Esophagus squamous epithelium (tissue), 5 donors: ENCODE results near the gene NPTXR. TPM values are rescaled to one million over a fixed set of nuclear protein-coding genes. Genes with fewer than 3 reads are reported as not detected.

Source experiments
- DNase-seq: peaks from one replicate; lab custom pipeline; 2025; lab: John Stamatoyannopoulos, UW
- H3K27ac ChIP-seq, 4 donors: fragments of 200-600 bp; sonication (generic); one replicate each; pipeline ENCODE4 v1.5.1; 2016 to 2019; ENCODE audit warnings: mild to moderate bottlenecking in 1 of 4
- H3K27me3 ChIP-seq, 4 donors: fragments of 200-600 bp; sonication (generic); 1 replicate in 3 of 4; 2 replicates in 1 of 4; pipeline versions ENCODE4 v1.5.1 to v1.6.0; 2017 to 2021; ENCODE audit warnings: antibody characterized with exemption in 1 of 4
- H3K36me3 ChIP-seq, 3 donors: fragments of 200-600 bp; sonication (generic); one replicate each; pipeline ENCODE4 v1.5.1; 2016 to 2019
- H3K4me1 ChIP-seq, 3 donors: fragments of 200-600 bp; sonication (generic); one replicate each; pipeline ENCODE4 v1.5.1; 2017 to 2019
- H3K4me3 ChIP-seq, 4 donors: fragments of 200-600 bp; sonication (generic); 1 replicate in 3 of 4; 2 replicates in 1 of 4; pipeline ENCODE4 v1.5.1; 2016 to 2019; ENCODE audit warnings: mild to moderate bottlenecking in 2 of 4, moderate library complexity in 1 of 4
- H3K9me3 ChIP-seq, 3 donors: fragments of 200-600 bp; sonication (generic); one replicate each; pipeline ENCODE4 v1.5.1; 2016 to 2019
- POLR2A ChIP-seq, 4 donors: fragments of 450-650 bp; IDR thresholded peaks; one replicate each; pipeline ENCODE4 v1.6.1; 2017; ENCODE audit warnings: antibody characterized with exemption in 4 of 4, mild to moderate bottlenecking in 4 of 4, moderate library complexity in 3 of 4
- WGBS, 2 donors: methylation state at CpG; one replicate each; pipeline ENCODE4 v1.1.5; 2018; 5-methylcytosine and 5-hydroxymethylcytosine counted together
- intact Hi-C: fragments of 100-400 bp; cut with DNase I; formaldehyde crosslinking; loops from one replicate; pipeline ENCODE4 v1.15.0; 2022
- total RNA-seq, 4 donors: library from RNA; depleted of rRNA; stranded (reverse); fragments of >200 nt; gene quantifications; one replicate each; pipeline ENCODE4 v1.1.0, GENCODE V29; 2016
- TF ChIP-seq, protein P1 (sequence below), 6 experiments: fragments of 450-650 bp in 4 of 6; fragments of 200-600 bp in 2 of 6; sonication (generic) in 2 of 6; IDR thresholded peaks; one replicate each; pipeline ENCODE4 v1.5.1; 2016 to 2019; ENCODE audit warnings: antibody characterized with exemption in 6 of 6, mild to moderate bottlenecking in 4 of 6, moderate library complexity in 4 of 6
- donor health status: DM: yes; HTN: yes; CAD: no.

NPTXR gene
- total RNA-seq, 4 donors from 2014 or later = 0.26 to 2.3 (median 0.63) TPM

DNA sequence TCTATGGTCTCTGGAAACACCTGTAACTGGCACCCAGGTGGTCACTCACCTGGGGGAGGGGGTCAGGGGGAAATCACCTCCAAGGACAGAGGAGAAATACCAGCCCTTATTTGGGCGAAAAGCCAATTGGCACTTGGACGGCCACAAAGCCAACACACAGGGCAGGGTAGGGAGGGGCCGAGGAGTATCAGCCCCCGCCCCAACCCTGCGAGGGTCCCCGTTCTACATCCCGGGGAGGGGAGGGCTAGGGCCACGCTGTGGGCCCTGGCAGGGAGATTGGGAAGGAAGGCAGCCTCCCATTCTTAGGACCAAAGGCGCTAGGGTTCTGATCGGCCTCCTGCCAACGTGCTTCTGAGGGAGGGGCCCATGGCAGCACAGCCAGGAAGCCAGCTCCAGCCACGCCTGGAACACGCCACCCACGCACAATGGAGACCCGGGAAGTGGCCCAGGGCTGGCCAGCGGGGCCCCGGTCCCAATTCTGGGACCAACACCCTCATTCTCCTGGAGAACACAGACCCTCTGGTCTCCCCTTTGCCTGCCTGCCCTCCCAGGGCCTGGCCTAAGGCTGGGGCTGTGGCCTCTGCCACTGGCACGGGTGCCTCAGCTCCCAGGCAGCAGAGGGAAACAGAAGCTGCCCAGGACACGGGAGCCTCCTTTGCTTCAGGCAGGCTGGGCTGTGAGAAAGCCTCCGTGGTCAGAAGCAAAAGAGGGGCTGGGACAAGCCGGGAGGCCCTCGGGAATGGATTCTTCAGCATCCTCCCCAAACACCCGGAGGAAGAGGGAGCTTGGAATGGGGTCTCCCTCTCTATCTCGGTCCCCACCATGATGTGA is 20.7 kb upstream of the NPTXR start:
- Histone ChIP-seq H3K4me1 (peaks cover 15 to 82% (median 45%) of the 10 kb centered on the region in 3 donors), H3K27me3 (peaks cover 0 to 5% (median 0%) of the 10 kb centered on the region in 4 donors), H3K27ac (peak overlapping the region; percentile 48 to 78 (median 70)), H3K4me3 (peak overlapping the region in 2 of 4 donors; percentile 10 to 36), H3K36me3 (peaks cover 0 to 30% (median 6%) of the 10 kb centered on the region in 3 donors), H3K9me3 (no peaks in the 10 kb centered on the region)
- WGBS, 2 donors = 46% methylated on average over 8 of the region's 24 CpGs; no CpG with 5 or more reads in 1 of the 2 donors
- intact Hi-C loops = loop anchor here (10.0 kb wide), 2 partner anchors 140 to 260 kb away; no protein-coding TSS in a partner anchor
- DNase-seq = no peak
- no peak for TF ChIP-seq POLR2A (IDR thresholded peaks at IDR 0.05)
- TF ChIP-seq, protein P1, sequence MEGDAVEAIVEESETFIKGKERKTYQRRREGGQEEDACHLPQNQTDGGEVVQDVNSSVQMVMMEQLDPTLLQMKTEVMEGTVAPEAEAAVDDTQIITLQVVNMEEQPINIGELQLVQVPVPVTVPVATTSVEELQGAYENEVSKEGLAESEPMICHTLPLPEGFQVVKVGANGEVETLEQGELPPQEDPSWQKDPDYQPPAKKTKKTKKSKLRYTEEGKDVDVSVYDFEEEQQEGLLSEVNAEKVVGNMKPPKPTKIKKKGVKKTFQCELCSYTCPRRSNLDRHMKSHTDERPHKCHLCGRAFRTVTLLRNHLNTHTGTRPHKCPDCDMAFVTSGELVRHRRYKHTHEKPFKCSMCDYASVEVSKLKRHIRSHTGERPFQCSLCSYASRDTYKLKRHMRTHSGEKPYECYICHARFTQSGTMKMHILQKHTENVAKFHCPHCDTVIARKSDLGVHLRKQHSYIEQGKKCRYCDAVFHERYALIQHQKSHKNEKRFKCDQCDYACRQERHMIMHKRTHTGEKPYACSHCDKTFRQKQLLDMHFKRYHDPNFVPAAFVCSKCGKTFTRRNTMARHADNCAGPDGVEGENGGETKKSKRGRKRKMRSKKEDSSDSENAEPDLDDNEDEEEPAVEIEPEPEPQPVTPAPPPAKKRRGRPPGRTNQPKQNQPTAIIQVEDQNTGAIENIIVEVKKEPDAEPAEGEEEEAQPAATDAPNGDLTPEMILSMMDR (IDR thresholded peaks at IDR 0.05) = no peak

DNA sequence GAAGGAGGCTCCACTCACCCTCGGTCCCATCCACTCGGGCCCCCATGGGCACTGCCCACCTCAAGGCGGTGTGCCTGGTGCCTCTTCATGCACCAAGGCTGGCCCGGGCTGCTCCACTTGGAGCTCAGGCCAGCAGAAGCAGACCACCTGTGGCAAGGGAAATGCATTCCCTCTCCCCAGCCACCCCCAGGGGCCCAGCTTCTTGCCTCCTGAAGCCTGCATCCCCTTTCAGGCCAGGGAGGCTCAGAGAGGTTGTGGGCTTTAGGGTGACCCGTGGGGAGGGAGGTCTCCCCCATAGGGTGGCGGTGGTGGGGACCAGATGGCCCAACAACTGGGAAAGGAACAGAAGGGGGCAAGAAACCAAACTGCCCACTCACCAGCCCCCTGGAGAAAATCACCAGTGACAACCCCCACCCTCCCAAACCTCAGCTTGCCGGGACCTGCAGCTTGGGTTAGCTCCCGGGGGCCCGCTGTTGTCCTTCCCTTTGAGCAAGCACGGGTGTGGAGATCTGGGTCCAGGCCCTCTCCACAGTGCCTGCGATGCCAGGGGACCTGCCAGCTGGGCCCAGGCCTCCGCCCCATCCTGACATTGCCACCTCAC is 19.8 kb upstream of the NPTXR start:
- no peak overlapping the region for H3K27ac ChIP-seq
- TF ChIP-seq, protein P1 (IDR thresholded peaks at IDR 0.05) = no peak
- no peak for TF ChIP-seq POLR2A (IDR thresholded peaks at IDR 0.05)
- H3K36me3 ChIP-seq = peaks cover 0 to 28% (median 6%) of the 10 kb centered on the region in 3 donors
- 56 to 62% methylated on average over 7 to 9 of the region's 12 CpGs for WGBS, 2 donors
- intact Hi-C loops = loop anchor here (10.0 kb wide), 2 partner anchors 141 to 261 kb away; no protein-coding TSS in a partner anchor
- no peak overlapping the region for H3K4me3 ChIP-seq
- no peak for DNase-seq
- no peaks in the 10 kb centered on the region for H3K9me3 ChIP-seq
- peaks cover 0 to 5% (median 0%) of the 10 kb centered on the region in 4 donors for H3K27me3 ChIP-seq
- H3K4me1 ChIP-seq = peaks cover 11 to 73% (median 37%) of the 10 kb centered on the region in 3 donors

DNA sequence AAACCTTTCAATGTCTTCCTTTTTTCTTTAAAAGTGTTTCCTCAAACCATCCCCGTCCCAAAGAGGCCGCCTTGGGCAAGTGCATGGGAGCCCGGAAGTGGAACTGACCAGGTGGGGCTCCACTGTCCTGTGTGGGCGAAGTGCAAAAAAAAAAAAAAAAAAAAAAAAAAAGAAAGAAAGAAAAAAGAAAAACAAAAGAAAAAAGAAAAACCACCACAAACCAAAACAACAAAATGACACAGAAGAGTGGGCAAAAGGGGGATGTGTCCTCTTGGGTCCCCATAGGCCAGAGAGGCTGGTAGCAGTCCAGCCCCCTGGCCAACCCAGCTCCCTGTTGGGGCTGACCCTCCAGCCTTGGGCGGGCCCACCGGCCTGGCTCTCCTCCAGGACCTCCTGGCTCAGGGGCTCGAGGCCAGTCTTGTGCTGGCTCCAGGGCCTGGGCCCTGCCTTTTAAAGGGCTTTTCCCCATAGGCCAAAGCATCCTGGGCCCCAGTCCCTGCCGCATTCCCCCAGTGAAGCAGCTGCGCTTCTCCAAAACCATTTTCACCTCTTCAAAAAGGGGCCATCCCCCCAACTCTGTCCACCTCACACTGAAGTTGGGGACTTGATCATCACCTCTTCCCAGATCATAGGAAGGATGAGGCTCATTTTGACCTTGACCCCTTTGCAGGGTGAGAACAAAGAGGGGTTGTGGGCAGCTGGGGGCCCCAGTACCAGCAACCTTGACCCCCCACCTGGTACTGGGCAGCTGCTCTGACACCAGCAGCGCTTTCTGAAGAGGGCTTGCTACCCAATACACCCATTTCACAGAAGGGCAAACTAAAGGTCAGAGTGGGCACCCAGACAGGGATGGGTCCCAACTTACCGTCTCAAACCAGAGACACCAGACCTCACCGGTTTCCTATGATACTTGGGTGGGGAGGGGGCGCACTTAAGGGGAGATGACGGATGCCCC is 18.8 kb upstream of the NPTXR start:
- 62 to 82% methylated on average over 9 to 14 of the region's 14 CpGs for WGBS, 2 donors
- peaks cover 0 to 5% (median 0%) of the 10 kb centered on the region in 4 donors for H3K27me3 ChIP-seq
- TF ChIP-seq, protein P1 (IDR thresholded peaks at IDR 0.05) = no peak
- no peak for TF ChIP-seq POLR2A (IDR thresholded peaks at IDR 0.05)
- no peaks in the 10 kb centered on the region for H3K9me3 ChIP-seq
- H3K4me3 ChIP-seq = no peak overlapping the region
- H3K4me1 ChIP-seq = peaks cover 11 to 65% (median 33%) of the 10 kb centered on the region in 3 donors
- no peak overlapping the region for H3K27ac ChIP-seq
- DNase-seq = no peak
- peaks cover 0 to 21% (median 6%) of the 10 kb centered on the region in 3 donors for H3K36me3 ChIP-seq
- intact Hi-C loops = loop anchor here (10.0 kb wide), 2 partner anchors 142 to 262 kb away; no protein-coding TSS in a partner anchor

DNA sequence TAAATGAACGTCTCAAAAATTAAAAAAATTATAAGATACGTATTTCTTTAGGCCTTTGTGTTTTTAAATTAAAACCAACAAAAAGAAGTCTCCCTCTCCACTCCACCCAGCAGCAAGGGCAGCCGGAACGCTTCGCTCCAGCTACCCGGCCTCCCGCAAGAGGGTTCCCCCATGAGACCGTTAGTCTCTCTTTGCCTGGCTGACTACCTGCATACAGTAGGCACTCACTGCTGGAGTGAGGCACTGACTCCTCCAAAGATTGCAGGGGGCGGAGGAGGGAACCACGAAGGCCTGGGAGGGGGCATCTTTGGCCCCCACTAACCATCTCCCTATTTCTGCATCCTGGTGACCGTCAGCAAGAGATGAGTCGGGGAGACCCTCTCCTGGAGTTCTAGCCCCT is 18.1 kb upstream of the NPTXR start:
- H3K4me3 ChIP-seq = no peak overlapping the region
- intact Hi-C loops = loop anchor here (10.0 kb wide), 2 partner anchors 143 to 263 kb away; no protein-coding TSS in a partner anchor
- H3K27ac ChIP-seq = no peak overlapping the region
- peaks cover 0 to 16% (median 4%) of the 10 kb centered on the region in 3 donors for H3K36me3 ChIP-seq
- peaks cover 0 to 5% (median 0%) of the 10 kb centered on the region in 4 donors for H3K27me3 ChIP-seq
- H3K4me1 ChIP-seq = peaks cover 11 to 58% (median 33%) of the 10 kb centered on the region in 3 donors
- 41 to 45% methylated on average over 9 to 11 of the region's 12 CpGs for WGBS, 2 donors
- no peak for TF ChIP-seq POLR2A (IDR thresholded peaks at IDR 0.05)
- TF ChIP-seq, protein P1 (IDR thresholded peaks at IDR 0.05) = no peak
- H3K9me3 ChIP-seq = no peaks in the 10 kb centered on the region
- DNase-seq = no peak
